ENCODE data around the gene PRDM1.

PRDM1 gene

GRCh38 chr6:106084106-106084988 lies 1.8 kb upstream of the PRDM1 start:
- peak; percentile 91 for DNase-seq
- no peaks in the 10 kb centered on the region for H3K27me3 ChIP-seq (ENCODE audit: insufficient read depth, low read depth, severe bottlenecking)
- no peaks in the 10 kb centered on the region for H3K9me3 ChIP-seq (ENCODE audit: severe bottlenecking)
- H3K27ac ChIP-seq, result peak overlapping the region; percentile 82
- H3K36me3 ChIP-seq, result peaks cover 31% of the 10 kb centered on the region
- TF ChIP-seq CTCF (IDR thresholded peaks at IDR 0.05; ENCODE audit: low read depth, low read length), result peak; percentile 93
- H3K4me3 ChIP-seq (ENCODE audit: low read depth, low read length), result peak overlapping the region; percentile 98; the same call in 1 of the 2 replicates

- Histone ChIP-seq H3K36me3 (peaks cover 36% of the 10 kb centered on the region), H3K4me3 (ENCODE audit: low read depth, low read length) (peak overlapping the region; percentile 98), H3K9me3 (ENCODE audit: severe bottlenecking) (no peaks in the 10 kb centered on the region), H3K27ac (peak overlapping the region; percentile 82), H3K27me3 (ENCODE audit: insufficient read depth, low read depth, severe bottlenecking) (no peaks in the 10 kb centered on the region)
- no peak for TF ChIP-seq CTCF (IDR thresholded peaks at IDR 0.05; ENCODE audit: low read depth, low read length)
- peak; percentile 64 for DNase-seq
These were observed 996 bp upstream of the PRDM1 start for GRCh38 chr6:106084989-106085691.

- Histone ChIP-seq H3K27ac (peak overlapping the region; percentile 82), H3K9me3 (ENCODE audit: severe bottlenecking) (no peaks in the 10 kb centered on the region), H3K36me3 (peaks cover 41% of the 10 kb centered on the region), H3K4me3 (ENCODE audit: low read depth, low read length) (peak overlapping the region; percentile 98), H3K27me3 (ENCODE audit: insufficient read depth, low read depth, severe bottlenecking) (no peaks in the 10 kb centered on the region)
- DNase-seq, result no peak
- TF ChIP-seq CTCF (IDR thresholded peaks at IDR 0.05; ENCODE audit: low read depth, low read length), result no peak
These were observed 498 bp upstream of the PRDM1 start for GRCh38 chr6:106085692-106085983.

GRCh38 chr6:106086814-106087175 lies 659 bp downstream of the PRDM1 start:
- H3K27ac ChIP-seq, result peak overlapping the region; percentile 82
- TF ChIP-seq CTCF (IDR thresholded peaks at IDR 0.05; ENCODE audit: low read depth, low read length), result no peak
- no peaks in the 10 kb centered on the region for H3K9me3 ChIP-seq (ENCODE audit: severe bottlenecking)
- peak overlapping the region; percentile 98 for H3K4me3 ChIP-seq (ENCODE audit: low read depth, low read length)
- no peak for DNase-seq
- H3K27me3 ChIP-seq (ENCODE audit: insufficient read depth, low read depth, severe bottlenecking), result no peaks in the 10 kb centered on the region
- peaks cover 52% of the 10 kb centered on the region for H3K36me3 ChIP-seq

GRCh38 chr6:106087548-106088325 lies 1.6 kb downstream of the PRDM1 start:
- DNase-seq, result no peak
- H3K27ac ChIP-seq, result peak overlapping the region; percentile 82

More at GRCh38 chr6:106087548-106088325, 1.6 kb downstream of the PRDM1 start:
- H3K9me3 ChIP-seq (ENCODE audit: severe bottlenecking), result no peaks in the 10 kb centered on the region
- peaks cover 60% of the 10 kb centered on the region for H3K36me3 ChIP-seq
- H3K27me3 ChIP-seq (ENCODE audit: insufficient read depth, low read depth, severe bottlenecking), result no peaks in the 10 kb centered on the region
- H3K4me3 ChIP-seq (ENCODE audit: low read depth, low read length), result peak overlapping the region; percentile 98
- no peak for TF ChIP-seq CTCF (IDR thresholded peaks at IDR 0.05; ENCODE audit: low read depth, low read length)

All from WERI-Rb-1 (cell line).